ENCODE measurements around the gene KLHL24.

Gene KLHL24

DNA sequence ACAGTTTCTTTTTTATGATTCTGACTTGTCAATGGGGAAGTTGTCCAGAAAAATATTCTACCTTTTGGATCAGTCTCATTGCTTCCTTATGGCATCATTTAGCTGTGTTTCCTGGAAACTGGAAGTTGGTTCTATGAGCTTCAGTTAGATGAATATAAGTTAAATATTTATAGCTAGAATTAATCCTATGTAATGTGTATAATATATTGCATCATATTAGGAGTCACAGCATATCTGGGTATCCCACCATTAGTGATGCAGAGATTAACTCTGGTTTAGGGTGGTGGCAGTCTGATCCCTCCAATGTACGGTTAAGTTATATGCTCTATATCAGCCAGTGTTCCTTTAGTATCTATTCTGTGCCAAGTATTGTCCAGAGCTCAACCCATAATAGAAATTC, 19.3 kb downstream of the KLHL24 start:
- TF ChIP-seq GATA2 (IDR thresholded peaks at IDR 0.05; ENCODE audit: low read depth, low read length) (no peak), GATA3 (IDR thresholded peaks at IDR 0.05; ENCODE audit: low read depth, low read length) (no peak)

DNA sequence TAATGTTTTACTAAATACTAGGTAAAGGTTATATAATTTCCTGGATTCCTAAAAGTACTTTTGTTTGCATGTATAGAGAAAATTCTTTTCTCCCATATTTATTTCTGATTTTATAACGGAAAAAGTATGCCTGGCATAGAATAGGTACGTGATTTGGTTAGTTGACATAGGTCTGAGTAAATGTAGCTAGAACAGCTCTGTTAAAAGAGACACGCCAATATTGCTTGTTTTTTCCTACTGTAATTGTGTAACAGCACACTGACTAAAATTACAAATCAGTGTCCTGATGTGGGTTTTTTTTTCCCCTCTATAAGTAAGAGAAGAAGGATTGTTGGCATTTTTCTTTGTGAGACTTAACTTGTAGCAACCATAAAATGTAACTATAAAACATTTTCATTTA, 26.7 kb downstream of the KLHL24 start:
- TF ChIP-seq GATA3 (IDR thresholded peaks at IDR 0.05; ENCODE audit: low read depth, low read length) (no peak), GATA2 (IDR thresholded peaks at IDR 0.05; ENCODE audit: low read depth, low read length) (no peak)

DNA sequence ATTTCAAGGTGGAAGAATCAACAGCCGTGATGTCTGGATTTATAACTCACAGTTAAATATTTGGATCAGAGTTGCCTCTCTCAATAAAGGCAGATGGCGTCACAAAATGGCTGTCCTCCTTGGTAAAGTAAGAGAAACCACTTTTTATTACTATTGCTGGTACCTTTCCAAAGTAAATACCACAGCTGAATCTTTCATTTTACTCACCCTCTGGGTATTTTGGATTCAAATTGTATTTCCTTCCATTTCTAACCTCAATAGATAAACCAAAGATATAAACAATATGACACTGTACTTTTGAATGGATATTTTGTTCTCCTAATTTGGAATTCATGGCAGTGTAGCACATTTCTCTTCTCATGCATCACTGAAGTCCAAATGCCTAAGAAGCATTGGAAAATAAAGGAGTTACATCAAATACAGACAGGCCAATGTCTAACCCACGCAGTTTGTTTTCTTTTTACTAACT, 29.5 kb downstream of the KLHL24 start:
- TF ChIP-seq GATA3 (IDR thresholded peaks at IDR 0.05; ENCODE audit: low read depth, low read length) (no peak), GATA2 (IDR thresholded peaks at IDR 0.05; ENCODE audit: low read depth, low read length) (no peak)

DNA sequence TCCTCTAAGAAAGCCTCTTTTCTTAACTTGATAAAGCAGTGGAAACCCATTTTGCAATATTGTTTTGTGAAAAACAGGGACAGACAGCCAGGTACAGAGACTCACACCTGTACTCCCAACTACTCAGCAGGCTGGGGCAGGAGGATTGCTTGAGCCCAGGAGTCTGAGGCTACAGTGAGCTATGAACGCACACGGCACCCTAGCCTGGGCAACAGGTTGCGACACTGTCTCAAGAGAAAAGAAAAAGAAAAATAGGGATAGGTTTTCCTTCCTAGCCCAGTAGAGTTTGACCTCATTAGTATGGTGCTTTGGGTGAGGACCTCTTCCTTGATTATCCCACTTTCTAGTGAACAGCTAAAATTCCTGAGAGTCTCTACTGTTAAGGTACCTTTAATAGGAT, 44.6 kb downstream of the KLHL24 start:
- TF ChIP-seq GATA3 (IDR thresholded peaks at IDR 0.05; ENCODE audit: low read depth, low read length) = no peak

DNA sequence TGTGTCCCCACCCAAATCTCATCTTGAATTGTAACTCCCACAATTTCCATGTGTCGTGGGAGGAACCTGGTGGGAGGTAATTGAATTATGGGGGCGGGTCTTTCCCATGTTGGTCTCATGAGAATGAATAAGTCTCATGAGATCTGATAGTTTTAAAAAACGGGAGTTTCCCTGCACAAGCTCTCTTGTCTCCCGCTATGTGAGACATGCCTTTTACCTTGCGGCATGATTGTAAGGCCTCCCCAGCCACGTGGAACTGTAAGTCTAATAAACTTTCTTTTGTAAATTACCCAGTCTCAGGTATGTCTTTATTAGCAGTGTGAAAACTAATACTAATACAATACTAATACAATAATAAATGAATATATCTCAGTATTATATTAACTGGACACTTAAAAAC, 52.3 kb downstream of the KLHL24 start:
- TF ChIP-seq GATA3 (IDR thresholded peaks at IDR 0.05; ENCODE audit: low read depth, low read length) = no peak
- no peak for TF ChIP-seq GATA2 (IDR thresholded peaks at IDR 0.05; ENCODE audit: low read depth, low read length)

DNA sequence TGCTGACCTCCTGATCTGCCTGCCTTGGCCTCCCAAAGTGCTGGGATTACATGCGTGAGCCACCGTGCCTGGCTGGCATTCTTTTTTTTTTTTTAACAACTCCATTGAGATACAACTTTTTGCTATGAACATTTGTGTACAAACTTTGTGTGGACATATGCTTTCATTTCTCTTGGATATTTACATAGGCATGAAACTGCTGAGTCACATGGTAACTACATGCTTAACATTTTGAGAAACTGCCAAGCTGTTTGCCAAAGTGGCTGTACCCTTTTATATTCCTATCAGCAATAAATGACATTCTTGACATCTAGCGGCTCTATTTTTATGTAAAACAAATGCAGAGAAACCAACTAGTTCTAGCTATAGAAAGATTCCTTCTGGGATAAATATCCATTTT, 53.5 kb downstream of the KLHL24 start:
- TF ChIP-seq GATA2 (IDR thresholded peaks at IDR 0.05; ENCODE audit: low read depth, low read length) (no peak), GATA3 (IDR thresholded peaks at IDR 0.05; ENCODE audit: low read depth, low read length) (no peak)

DNA sequence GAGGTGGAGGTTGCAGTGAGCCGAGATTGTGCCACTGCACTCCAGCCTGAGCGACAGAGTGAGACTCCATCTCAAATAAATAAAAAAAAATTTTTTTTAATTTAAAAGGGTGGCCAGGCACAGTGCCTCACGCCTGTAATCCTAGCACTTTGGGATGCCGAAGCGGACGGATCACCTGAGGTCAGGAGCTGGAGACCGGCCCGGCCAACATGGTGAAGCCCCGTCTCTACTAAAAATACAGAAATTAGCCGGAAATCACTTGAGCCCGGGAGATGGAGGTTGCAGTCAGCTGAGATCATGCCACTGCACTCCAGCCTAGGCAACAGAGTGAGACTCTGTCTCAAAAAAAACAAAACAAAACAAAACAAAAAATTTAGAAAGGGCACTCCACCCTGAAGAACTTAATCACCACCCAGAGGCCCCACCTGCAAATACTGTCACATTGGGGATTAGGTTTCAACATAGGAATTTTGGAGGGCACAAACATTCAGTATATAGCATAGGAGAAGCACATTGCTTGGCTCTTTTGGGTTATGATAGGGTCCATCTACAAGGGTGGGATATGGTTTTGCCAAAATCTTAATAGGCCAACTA, 55.1 kb downstream of the KLHL24 start:
- TF ChIP-seq GATA3 (IDR thresholded peaks at IDR 0.05; ENCODE audit: low read depth, low read length) (no peak), GATA2 (IDR thresholded peaks at IDR 0.05; ENCODE audit: low read depth, low read length) (no peak)

DNA sequence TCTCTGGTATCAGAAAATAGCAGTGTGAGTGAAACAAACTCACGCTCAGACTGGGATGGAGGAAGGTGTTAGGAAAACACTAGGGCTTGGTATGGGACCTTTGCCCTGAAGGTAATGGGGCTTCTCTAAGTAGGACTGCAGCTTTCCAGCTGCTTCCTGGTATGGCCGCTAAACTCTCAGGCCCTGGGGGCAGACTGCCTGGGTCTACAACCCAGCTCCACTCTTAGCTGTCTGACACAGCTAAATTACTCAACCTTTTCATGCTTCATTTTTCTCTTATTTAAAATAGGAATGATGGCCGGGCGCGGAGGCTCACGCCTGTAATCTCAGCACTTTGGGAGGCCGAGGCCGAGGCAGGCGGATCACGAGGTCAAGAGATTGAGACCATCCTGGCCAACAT, 57.0 kb downstream of the KLHL24 start:
- no peak for TF ChIP-seq GATA2 (IDR thresholded peaks at IDR 0.05; ENCODE audit: low read depth, low read length)
- TF ChIP-seq GATA3 (IDR thresholded peaks at IDR 0.05; ENCODE audit: low read depth, low read length) = no peak

DNA sequence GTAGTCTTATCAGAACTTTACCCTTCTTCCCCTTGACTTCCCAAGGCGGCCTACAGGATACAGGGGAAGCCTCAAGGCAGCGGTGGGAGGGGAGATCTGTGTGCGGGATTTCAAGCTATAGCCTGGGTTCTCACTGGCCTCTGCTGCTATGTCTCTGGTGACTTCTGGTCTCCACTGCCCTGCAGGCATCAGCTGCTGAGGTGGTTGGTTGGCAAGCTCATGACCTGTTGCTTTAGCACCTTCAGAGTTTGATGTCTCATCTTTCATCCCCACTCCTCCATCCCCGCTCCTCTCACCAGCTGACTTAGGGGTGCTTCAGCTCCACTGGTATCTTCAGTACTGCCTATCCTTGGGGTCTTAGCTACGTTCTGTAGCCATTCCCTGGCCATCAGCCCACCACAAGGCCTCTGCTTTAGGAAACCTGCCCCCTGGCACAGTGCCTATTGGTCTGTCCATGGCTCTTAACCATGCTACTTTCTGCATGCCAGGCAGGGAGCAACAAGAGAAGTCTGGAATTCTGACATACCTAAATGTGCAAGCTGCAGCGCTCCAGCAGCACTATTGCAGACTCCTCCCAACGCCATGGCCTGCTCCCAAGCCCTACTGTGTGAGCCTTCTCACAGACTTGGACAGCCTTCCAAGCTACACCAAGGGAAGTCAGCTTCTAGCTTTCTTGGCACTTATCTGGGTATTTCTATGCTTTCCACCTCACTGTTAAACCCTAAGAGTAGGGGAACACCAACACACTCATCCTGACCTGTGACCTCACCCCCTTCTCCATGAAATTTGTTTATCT, 60.3 kb downstream of the KLHL24 start:
- TF ChIP-seq GATA2 (IDR thresholded peaks at IDR 0.05; ENCODE audit: low read depth, low read length) (no peak), GATA3 (IDR thresholded peaks at IDR 0.05; ENCODE audit: low read depth, low read length) (no peak)

DNA sequence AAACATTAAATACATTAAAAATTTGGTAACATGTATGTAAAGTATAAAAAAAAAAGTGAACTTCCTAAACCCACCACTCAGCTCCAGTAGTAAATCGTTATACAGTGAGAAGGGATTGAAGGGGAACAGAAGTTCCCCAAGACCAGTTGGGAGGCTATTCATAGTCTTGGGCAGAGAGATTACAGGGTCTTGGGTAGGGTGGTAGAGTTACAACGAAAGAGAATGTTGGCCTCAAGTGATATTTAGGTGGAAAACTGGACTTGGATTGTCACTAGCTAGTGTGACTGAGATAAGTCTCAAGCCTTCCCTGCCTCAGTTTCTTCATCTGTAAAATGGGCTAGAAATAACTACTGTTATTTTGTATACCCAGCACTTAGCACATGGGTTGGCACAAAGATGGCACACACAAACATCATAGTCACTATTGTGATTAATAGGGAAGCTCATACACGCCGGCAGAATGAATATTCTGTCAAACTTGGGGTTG, 61.7 kb downstream of the KLHL24 start:
- TF ChIP-seq GATA2 (IDR thresholded peaks at IDR 0.05; ENCODE audit: low read depth, low read length) (no peak), GATA3 (IDR thresholded peaks at IDR 0.05; ENCODE audit: low read depth, low read length) (no peak)

DNA sequence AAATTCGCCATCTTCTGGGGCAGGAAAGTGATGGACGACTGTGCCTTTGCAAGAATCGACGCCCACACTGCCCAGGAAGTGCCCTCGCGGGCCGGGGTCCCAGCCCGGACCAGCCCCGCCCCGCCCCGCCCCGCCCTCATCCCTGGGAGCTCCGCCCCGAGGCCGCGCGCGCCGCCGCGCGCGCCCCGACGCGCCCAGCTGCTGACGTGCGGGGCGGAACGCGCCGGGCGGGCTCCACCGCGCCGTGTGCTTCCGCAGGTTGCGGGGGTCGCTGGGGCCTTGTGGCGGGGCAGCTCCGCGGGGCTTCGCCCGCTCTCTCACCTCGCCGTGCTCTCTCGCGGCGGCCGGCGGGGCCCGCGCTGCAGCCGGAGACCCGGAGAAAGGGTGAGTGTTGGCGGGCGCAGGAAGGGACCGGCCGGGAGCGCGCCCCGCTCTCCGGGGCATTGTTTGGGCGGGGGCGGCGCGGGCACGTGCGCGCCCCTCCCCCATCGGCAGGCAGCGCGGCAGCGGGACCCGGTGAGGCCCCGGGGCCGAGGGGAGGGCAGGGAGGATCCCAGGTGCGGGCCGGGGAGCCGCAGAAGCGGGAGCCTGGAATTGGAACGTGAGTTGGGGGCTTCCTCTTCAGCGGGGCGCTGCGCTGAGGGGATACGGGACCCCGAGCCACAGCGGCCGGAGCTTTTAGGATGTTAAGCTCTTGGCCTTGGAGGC, 62.3 kb downstream of the KLHL24 start, which contains the start of gene YEATS2:
YEATS2 (plus strand) TSS at position 188 of the 708 bp plus-strand sequence. CDS start 17,366 bp downstream, outside the sequence.
- TF ChIP-seq GATA2 (IDR thresholded peaks at IDR 0.05; ENCODE audit: low read depth, low read length) (no peak), GATA3 (IDR thresholded peaks at IDR 0.05; ENCODE audit: low read depth, low read length) (no peak)

DNA sequence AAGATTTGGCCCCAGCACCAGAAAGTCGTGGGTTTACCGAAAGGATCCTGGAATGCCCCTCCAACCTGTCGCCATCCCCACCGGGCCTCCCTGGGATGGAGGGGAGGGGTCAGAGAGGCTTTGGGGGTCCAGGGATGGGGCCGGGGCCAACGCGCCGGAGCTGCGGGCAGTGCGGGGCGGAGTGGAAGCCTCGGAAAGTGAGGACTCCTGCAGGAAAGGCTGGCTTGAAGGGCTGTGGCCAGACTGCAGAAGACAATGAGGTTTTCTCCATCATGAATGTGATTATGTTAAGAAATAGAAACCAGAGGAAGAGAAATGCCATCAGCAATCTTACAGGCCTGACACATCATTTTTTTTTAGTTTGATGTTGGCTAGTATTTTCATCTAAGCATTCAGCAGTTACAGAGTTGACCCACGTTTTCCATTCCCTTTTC, 62.9 kb downstream of the KLHL24 start:
- TF ChIP-seq GATA3 (IDR thresholded peaks at IDR 0.05; ENCODE audit: low read depth, low read length) = no peak
- TF ChIP-seq GATA2 (IDR thresholded peaks at IDR 0.05; ENCODE audit: low read depth, low read length) = no peak

DNA sequence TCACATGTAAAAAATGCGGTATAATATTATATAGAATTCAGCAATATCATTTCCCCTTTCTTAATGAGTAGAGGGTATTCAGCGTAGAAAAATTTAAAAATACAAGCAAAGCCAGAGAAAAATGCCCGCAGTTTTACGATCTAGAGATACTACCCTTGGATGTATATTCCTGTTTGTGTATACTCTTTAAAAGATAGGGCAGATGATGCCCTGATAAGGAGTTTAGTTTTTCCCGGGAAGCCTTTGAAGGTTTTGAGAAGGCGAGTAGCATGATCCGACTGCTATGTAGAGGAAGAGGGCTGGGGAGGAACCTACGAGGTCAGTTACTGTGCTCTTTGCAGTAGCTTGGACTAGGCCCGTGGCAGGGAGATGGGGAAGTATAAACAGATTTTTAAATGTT, 63.3 kb downstream of the KLHL24 start:
- no peak for TF ChIP-seq GATA2 (IDR thresholded peaks at IDR 0.05; ENCODE audit: low read depth, low read length)
- no peak for TF ChIP-seq GATA3 (IDR thresholded peaks at IDR 0.05; ENCODE audit: low read depth, low read length)

DNA sequence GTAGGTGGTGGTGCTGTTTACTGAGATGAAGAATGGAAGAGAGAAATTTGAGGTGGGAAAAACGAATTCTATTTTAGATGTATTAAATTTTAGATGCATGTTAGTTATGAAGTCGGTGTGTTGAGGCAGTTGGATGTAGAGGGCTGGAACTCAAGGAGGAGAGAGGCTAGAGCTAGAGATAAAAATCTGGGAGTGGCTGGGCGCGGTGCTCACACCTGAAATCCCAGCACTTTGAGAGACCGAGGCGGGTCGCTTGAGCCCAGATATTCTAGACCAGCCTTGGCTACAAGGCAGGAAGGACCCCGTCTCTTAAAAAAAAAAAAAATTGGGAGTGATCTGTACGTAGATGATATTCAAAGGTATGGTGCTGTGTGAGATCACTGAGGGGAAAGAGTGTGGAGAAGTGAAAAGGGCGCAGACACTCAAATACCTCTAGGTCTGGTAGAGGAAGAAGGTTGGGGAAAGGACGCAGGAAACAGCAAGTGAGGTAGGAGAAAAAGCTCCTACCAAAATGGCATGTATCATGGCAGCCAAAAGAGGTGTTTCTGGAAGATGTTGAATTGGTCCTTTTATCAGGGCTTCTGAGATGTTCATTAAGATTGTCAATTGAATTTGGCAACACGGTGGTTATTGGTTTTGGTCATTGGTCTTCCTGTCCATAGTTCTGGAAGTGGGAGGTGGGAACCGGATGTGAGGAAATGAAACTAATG, 64.0 kb downstream of the KLHL24 start:
- TF ChIP-seq GATA2 (IDR thresholded peaks at IDR 0.05; ENCODE audit: low read depth, low read length) (no peak), GATA3 (IDR thresholded peaks at IDR 0.05; ENCODE audit: low read depth, low read length) (no peak)
